GM12874 (cell line): Measurements from ENCODE around the gene CLMP.
A peak's percentile ranks its signal among the peaks of the same experiment; 100 is the strongest.

Experiments
- CTCF ChIP-seq: IDR thresholded peaks from 2 replicates; pipeline ENCODE4 v1.5.1; 2011; ENCODE audit warnings: low read depth, mild to moderate bottlenecking, control low read depth, low read length, moderate library complexity; ENCODE audit not compliant: insufficient read depth

CLMP gene

GRCh38 chr11:123056835-123057491, 138.1 kb downstream of the CLMP start:
- TF ChIP-seq CTCF = no peak

- TF ChIP-seq CTCF = no peak
These were observed 139.7 kb downstream of the CLMP start for GRCh38 chr11:123055191-123055901.

- peak; percentile 62 for TF ChIP-seq CTCF
These were observed 140.6 kb downstream of the CLMP start for GRCh38 chr11:123054301-123055065.

GRCh38 chr11:123052901-123053721, 141.9 kb downstream of the CLMP start:
- no peak for TF ChIP-seq CTCF

GRCh38 chr11:123051634-123052033, 143.4 kb downstream of the CLMP start:
- no peak for TF ChIP-seq CTCF

GRCh38 chr11:123051146-123051545, 143.9 kb downstream of the CLMP start:
- TF ChIP-seq CTCF = no peak

GRCh38 chr11:123047947-123048293, 147.1 kb downstream of the CLMP start:
- no peak for TF ChIP-seq CTCF
